HepG2 (cell line): ENCODE measurements around the gene HLF. TPM values are rescaled to one million over a fixed set of nuclear protein-coding genes. Genes with fewer than 3 reads are reported as not detected.
A peak's percentile ranks its signal among the peaks of the same experiment; 100 is the strongest.

Experiments used
- FOSL2 ChIP-seq: sonication (generic); formaldehyde crosslinking; IDR thresholded peaks from 2 replicates; pipeline ENCODE4 v1.4.0; 2020; ENCODE audit warnings: missing genetic modification reagents
- FOXA1 ChIP-seq, 2 experiments: fragments of 450-650 bp in 1 of 2; sonication (generic) in 1 of 2; formaldehyde crosslinking in 1 of 2; IDR thresholded peaks; 2 replicates each; pipeline versions ENCODE4 v1.4.0 to v1.6.1; 2016 to 2020; ENCODE audit warnings: missing genetic modification reagents in 1 of 2
- FOXP4 ChIP-seq: sonication (generic); formaldehyde crosslinking; IDR thresholded peaks from 2 replicates; pipeline ENCODE4 v1.4.0; 2020; ENCODE audit warnings: missing genetic modification reagents
- HIVEP1 ChIP-seq: sonication (generic); formaldehyde crosslinking; IDR thresholded peaks from 2 replicates; pipeline ENCODE4 v1.4.0; 2020; ENCODE audit warnings: mild to moderate bottlenecking, missing genetic modification reagents
- HNRNPK ChIP-seq: fragments of 200-400 bp; formaldehyde crosslinking; IDR thresholded peaks from 2 replicates; pipeline ENCODE4 v1.6.1; 2018; ENCODE audit warnings: low read length, low read depth, moderate library complexity, mild to moderate bottlenecking; ENCODE audit not compliant: poor library complexity, severe bottlenecking
- MIER2 ChIP-seq: IDR thresholded peaks from 2 replicates; pipeline ENCODE4 v1.6.1; 2016; ENCODE audit warnings: missing biosample characterization, missing genetic modification reagents
- NFIC ChIP-seq: IDR thresholded peaks from 2 replicates; pipeline ENCODE4 v1.6.1; 2012; ENCODE audit warnings: mild to moderate bottlenecking, low read length, inconsistent platforms
- PAF1 ChIP-seq: IDR thresholded peaks from 2 replicates; pipeline ENCODE4 v1.6.1; 2016; ENCODE audit warnings: missing genetic modification reagents, missing compliant biosample characterization
- SALL1 ChIP-seq: sonication (generic); formaldehyde crosslinking; IDR thresholded peaks from 2 replicates; pipeline ENCODE4 v1.8.0; 2022; ENCODE audit warnings: mild to moderate bottlenecking, missing genetic modification reagents
- TGIF2 ChIP-seq: IDR thresholded peaks from 2 replicates; pipeline ENCODE4 v1.6.1; 2016; ENCODE audit warnings: control low read depth, missing compliant biosample characterization
- TOE1 ChIP-seq: sonication (generic); formaldehyde crosslinking; IDR thresholded peaks from 2 replicates; pipeline ENCODE4 v1.4.0; 2020; ENCODE audit warnings: mild to moderate bottlenecking, missing genetic modification reagents
- ZBTB34 ChIP-seq: sonication (generic); formaldehyde crosslinking; IDR thresholded peaks from 2 replicates; pipeline ENCODE4 v1.8.0; 2022; ENCODE audit warnings: mild to moderate bottlenecking, missing genetic modification reagents
- ZKSCAN8 ChIP-seq: IDR thresholded peaks from 2 replicates; pipeline ENCODE4 v1.6.1; 2016; ENCODE audit warnings: borderline replicate concordance, missing genetic modification reagents, missing compliant biosample characterization
- ZNF547 ChIP-seq: sonication (generic); formaldehyde crosslinking; IDR thresholded peaks from 2 replicates; pipeline ENCODE4 v1.5.1; 2020; ENCODE audit warnings: mild to moderate bottlenecking, missing genetic modification reagents
- ZNF562 ChIP-seq: sonication (generic); formaldehyde crosslinking; IDR thresholded peaks from 2 replicates; pipeline ENCODE4 v1.8.0; 2022; ENCODE audit warnings: missing genetic modification reagents, borderline replicate concordance
- ZNF609 ChIP-seq: sonication (generic); formaldehyde crosslinking; IDR thresholded peaks from 2 replicates; pipeline ENCODE4 v1.4.0; 2020; ENCODE audit warnings: mild to moderate bottlenecking, missing genetic modification reagents, borderline replicate concordance
- ZNF747 ChIP-seq: sonication (generic); formaldehyde crosslinking; IDR thresholded peaks from 2 replicates; pipeline ENCODE4 v1.8.1; 2023; ENCODE audit warnings: missing genetic modification reagents, mild to moderate bottlenecking, borderline replicate concordance
- ZNF780A ChIP-seq: sonication (generic); formaldehyde crosslinking; IDR thresholded peaks from 2 replicates; pipeline ENCODE4 v1.8.0; 2022; ENCODE audit warnings: mild to moderate bottlenecking, missing genetic modification reagents, moderate library complexity
- ZSCAN29 ChIP-seq: sonication (generic); formaldehyde crosslinking; conservative IDR thresholded peaks from 2 replicates; pipeline ENCODE4 v1.4.0; 2020; ENCODE audit warnings: mild to moderate bottlenecking, missing genetic modification reagents
- polyA plus RNA-seq, 8 experiments: library from polyadenylated mRNA; depleted of rRNA in 3 of 8; stranded (reverse) in 7 of 8; unstranded in 1 of 8; fragments of >200 nt; fragmentation: Illumina TruSeq in 4 of 8; extraction: Trizol in 4 of 8; gene quantifications; 2 replicates each; pipeline versions ENCODE4 v1.2.1 to v1.2.3, GENCODE V29; 2011 to 2016; ENCODE audit warnings: low read depth in 4 of 8, missing spikeins in 1 of 8, mixed read lengths in 1 of 8; ENCODE audit not compliant: insufficient read depth in 1 of 8
- total RNA-seq, 5 experiments: library from RNA; depleted of rRNA; stranded (reverse); fragments of >200 nt; fragmentation: Illumina TruSeq; extraction: Trizol; gene quantifications; 2 replicates each; pipeline ENCODE4 v1.2.3, GENCODE V29; 2016; ENCODE audit warnings: low read depth in 1 of 5
- TF ChIP-seq, protein P1 (sequence below): IDR thresholded peaks from 2 replicates; pipeline ENCODE4 v1.6.1; 2016

Gene HLF
- total and polyA plus RNA-seq, 2 of the 13 experiments (the other 11 are each of a cell fraction or from before 2014, with no cell fraction given), result 202 to 346 TPM

GRCh38 chr17:55301521-55302406 lies 37.0 kb downstream of the HLF start (continued):
- TF ChIP-seq TGIF2 (CRISPR knock-in tag), result peak; percentile 73; the same call in 1 of the 2 replicates
- TF ChIP-seq FOSL2, result peak; percentile 73
- no peak for TF ChIP-seq ZNF562 (CRISPR knock-in tag)
- peak; percentile 78; the same call in 1 of the 2 replicates for TF ChIP-seq ZBTB34 (CRISPR knock-in tag)
- peak; percentile 72 for TF ChIP-seq SALL1 (CRISPR knock-in tag)
- TF ChIP-seq ZNF780A, result no peak
- TF ChIP-seq HNRNPK, result no peak
- 0 out of 2 replicates have a peak, but pooled peaks have one; percentile 73 for TF ChIP-seq TOE1
- no peak for TF ChIP-seq ZNF547
- peak; percentile 84 for TF ChIP-seq NFIC
- no peak for TF ChIP-seq HIVEP1 (CRISPR knock-in tag)
- peak; percentile 84 for TF ChIP-seq FOXP4 (CRISPR knock-in tag)
- TF ChIP-seq MIER2 (CRISPR knock-in tag), result peak; percentile 74
- TF ChIP-seq, protein P1, sequence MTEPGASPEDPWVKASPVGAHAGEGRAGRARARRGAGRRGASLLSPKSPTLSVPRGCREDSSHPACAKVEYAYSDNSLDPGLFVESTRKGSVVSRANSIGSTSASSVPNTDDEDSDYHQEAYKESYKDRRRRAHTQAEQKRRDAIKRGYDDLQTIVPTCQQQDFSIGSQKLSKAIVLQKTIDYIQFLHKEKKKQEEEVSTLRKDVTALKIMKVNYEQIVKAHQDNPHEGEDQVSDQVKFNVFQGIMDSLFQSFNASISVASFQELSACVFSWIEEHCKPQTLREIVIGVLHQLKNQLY, result 0 out of 2 replicates have a peak, but pooled peaks have one; percentile 55
- TF ChIP-seq ZKSCAN8 (CRISPR knock-in tag), result peak; percentile 72; the same call in 1 of the 2 replicates
- TF ChIP-seq ZSCAN29 (CRISPR knock-in tag), result peak; percentile 69; the same call in 1 of the 2 replicates
- TF ChIP-seq ZNF609 (CRISPR knock-in tag), result peak; percentile 68
- peak; percentile 69; the same call in 1 of the 2 replicates for TF ChIP-seq FOXA1 (IDR thresholded peaks at IDR 0.05)
- no peak; the same call in none of the 2 replicates for TF ChIP-seq FOXA1 (CRISPR knock-in tag; IDR thresholded peaks at IDR 0.05)
- peak; percentile 92 for TF ChIP-seq ZNF747
- peak; percentile 64; the same call in 1 of the 2 replicates for TF ChIP-seq PAF1
